Right lobe of liver (tissue), 6 donors: ENCODE results near the gene OLFML2B. TPM values are rescaled to one million over a fixed set of nuclear protein-coding genes. Genes with fewer than 3 reads are reported as not detected.
"Not testable (repeated sequence)": the region's sequence is repeated elsewhere in the genome, so short reads cannot be mapped to it uniquely, and the experiment has no call there.

Experiments
- ATAC-seq, 4 donors: fragments of 200-7000 bp; cut with Tn5 transposase; one replicate each; pipeline ENCODE4 v1.9.1; 2020; ENCODE audit warnings: mild to moderate bottlenecking in 4 of 4, moderate library complexity in 4 of 4
- DNase-seq, 3 donors: peaks; one replicate each; pipeline ENCODE4 v3.0.0-alpha.2; 2020
- H3K27ac ChIP-seq, 3 donors: fragments of 200-600 bp; one replicate each; pipeline ENCODE4 v1.8.0; 2022
- H3K27me3 ChIP-seq, 2 donors: fragments of 200-600 bp; one replicate each; pipeline ENCODE4 v1.8.0; 2022
- H3K36me3 ChIP-seq, 4 donors: fragments of 200-600 bp; sonication (generic) in 1 of 4; one replicate each; pipeline versions ENCODE4 v1.5.1 to v1.8.0; 2017 to 2022; ENCODE audit warnings: control low read depth in 1 of 4
- H3K4me1 ChIP-seq, 4 donors: fragments of 200-600 bp; sonication (generic) in 1 of 4; one replicate each; pipeline versions ENCODE4 v1.5.1 to v1.8.0; 2017 to 2022; ENCODE audit warnings: control low read depth in 1 of 4
- H3K4me3 ChIP-seq, 3 donors: fragments of 200-600 bp; one replicate each; pipeline ENCODE4 v1.8.0; 2022
- H3K9me3 ChIP-seq, 4 donors: fragments of 200-600 bp; sonication (generic) in 1 of 4; one replicate each; pipeline versions ENCODE4 v1.5.1 to v1.8.0; 2017 to 2022; ENCODE audit warnings: control low read depth in 1 of 4
- POLR2A ChIP-seq: fragments of 450-650 bp; IDR thresholded peaks from one replicate; pipeline ENCODE4 v1.6.1; 2017; ENCODE audit warnings: antibody characterized with exemption, mild to moderate bottlenecking
- WGBS: methylation state at CpG from one replicate; pipeline ENCODE4 v1.1.6; 2018; ENCODE audit warnings: low coverage, low lambda C conversion rate; ENCODE audit not compliant: insufficient coverage; ENCODE audit errors: missing lambda C conversion rate; 5-methylcytosine and 5-hydroxymethylcytosine counted together
- intact Hi-C, 2 donors: fragments of 100-400 bp; cut with DNase I; formaldehyde crosslinking; loops; one replicate each; pipeline versions ENCODE4 v1.11.2 to v1.14.1; 2022
- total RNA-seq, 6 experiments: library from RNA; depleted of rRNA in 2 of 6; stranded (reverse); fragments of >200 nt in 2 of 6; fragmentation: NEBNext Ultra II Directional in 3 of 6; extraction: Animal tissue kit (Norgen Biotek cat#: 25700) in 3 of 6; gene quantifications; one replicate each; pipeline versions ENCODE4 v1.1.0 to v1.2.4, GENCODE V29; 2016 to 2023
- TF ChIP-seq, protein P1 (sequence below), 4 donors: fragments of 200-600 bp in 3 of 4; fragments of 450-650 bp in 1 of 4; IDR thresholded peaks; one replicate each; pipeline versions ENCODE4 v1.5.1 to v1.8.0; 2016 to 2022; ENCODE audit warnings: antibody characterized with exemption in 4 of 4, mild to moderate bottlenecking in 2 of 4
- donor health status: DM: no; HTN: yes; CAD: no.
- donor health status: DM: no; HTN: no; CAD: no.
- donor health status: DM: no; HTN: no; CAD: no.
- donor health status: DM: no; HTN: yes; CAD: no.
- donor health status: DM: no; HTN: yes; CAD: no.

Gene OLFML2B
- total RNA-seq, 6 experiments from 2014 or later = 0.37 to 2.1 (median 1.3) TPM

DNA sequence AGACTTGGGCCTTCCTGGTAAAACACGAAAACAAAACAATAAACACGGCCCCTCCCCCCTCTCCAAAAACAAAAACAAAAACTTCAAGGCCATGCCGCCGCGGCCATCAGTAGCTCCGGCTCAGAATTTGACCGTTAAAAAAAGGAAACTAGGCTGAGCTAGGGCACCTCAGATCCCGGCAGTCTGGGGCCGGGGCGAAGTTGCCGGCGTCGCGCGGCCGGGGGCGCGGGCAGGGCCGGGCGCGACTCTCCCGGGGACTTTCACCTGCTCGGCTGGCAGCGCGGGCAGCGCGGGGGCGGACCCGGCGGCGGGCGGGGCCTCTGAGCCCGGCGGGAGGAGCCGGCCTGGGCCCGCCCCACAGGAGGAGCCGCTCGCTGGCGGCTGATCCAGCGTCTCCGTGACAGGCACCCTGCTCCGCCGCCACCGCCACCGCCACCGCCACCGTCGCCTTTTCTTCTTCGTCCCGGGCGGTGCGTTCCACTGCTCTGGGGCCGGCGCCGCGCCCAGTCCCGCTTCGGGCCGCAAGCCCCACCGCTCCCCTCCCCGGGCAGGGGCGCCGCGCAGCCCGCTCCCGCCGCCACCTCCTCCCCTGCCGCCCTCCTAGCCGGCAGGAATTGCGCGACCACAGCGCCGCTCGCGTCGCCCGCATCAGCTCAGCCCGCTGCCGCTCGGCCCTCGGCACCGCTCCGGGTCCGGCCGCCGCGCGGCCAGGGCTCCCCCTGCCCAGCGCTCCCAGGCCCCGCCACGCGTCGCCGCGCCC, 45.8 kb upstream of the OLFML2B start, which contains the start of gene NOS1AP:
Gene NOS1AP (plus strand): TSS at position 358 of the 760 bp plus-strand sequence. CDS start 487 bp downstream, outside the sequence.
- TF ChIP-seq POLR2A = peak; percentile 91
- TF ChIP-seq, protein P1, sequence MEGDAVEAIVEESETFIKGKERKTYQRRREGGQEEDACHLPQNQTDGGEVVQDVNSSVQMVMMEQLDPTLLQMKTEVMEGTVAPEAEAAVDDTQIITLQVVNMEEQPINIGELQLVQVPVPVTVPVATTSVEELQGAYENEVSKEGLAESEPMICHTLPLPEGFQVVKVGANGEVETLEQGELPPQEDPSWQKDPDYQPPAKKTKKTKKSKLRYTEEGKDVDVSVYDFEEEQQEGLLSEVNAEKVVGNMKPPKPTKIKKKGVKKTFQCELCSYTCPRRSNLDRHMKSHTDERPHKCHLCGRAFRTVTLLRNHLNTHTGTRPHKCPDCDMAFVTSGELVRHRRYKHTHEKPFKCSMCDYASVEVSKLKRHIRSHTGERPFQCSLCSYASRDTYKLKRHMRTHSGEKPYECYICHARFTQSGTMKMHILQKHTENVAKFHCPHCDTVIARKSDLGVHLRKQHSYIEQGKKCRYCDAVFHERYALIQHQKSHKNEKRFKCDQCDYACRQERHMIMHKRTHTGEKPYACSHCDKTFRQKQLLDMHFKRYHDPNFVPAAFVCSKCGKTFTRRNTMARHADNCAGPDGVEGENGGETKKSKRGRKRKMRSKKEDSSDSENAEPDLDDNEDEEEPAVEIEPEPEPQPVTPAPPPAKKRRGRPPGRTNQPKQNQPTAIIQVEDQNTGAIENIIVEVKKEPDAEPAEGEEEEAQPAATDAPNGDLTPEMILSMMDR (IDR thresholded peaks at IDR 0.05) = peak in 1 of 4 donors; percentile 8
- peaks cover 0 to 31% (median 0%) of the 10 kb centered on the region in 4 donors for H3K4me1 ChIP-seq
- no peaks in the 10 kb centered on the region for H3K9me3 ChIP-seq
- H3K27ac ChIP-seq = peak within 1 kb of the TSS; percentile 69 to 85 (median 81)
- DNase-seq (peak; percentile 92 to 95 (median 93)), ATAC-seq (peak; percentile 94 to 98 (median 96))
- WGBS = 0% methylated on average over 9 of the region's 95 CpGs
- no peaks in the 10 kb centered on the region for H3K36me3 ChIP-seq
- intact Hi-C loops = loop anchor here in 1 of 2 donors (10.0 kb wide), 1 partner anchor 55 kb away; no protein-coding TSS in a partner anchor
- no peaks in the 10 kb centered on the region for H3K27me3 ChIP-seq
- H3K4me3 ChIP-seq = peak within 1 kb of the TSS; percentile 73 to 83 (median 74)

DNA sequence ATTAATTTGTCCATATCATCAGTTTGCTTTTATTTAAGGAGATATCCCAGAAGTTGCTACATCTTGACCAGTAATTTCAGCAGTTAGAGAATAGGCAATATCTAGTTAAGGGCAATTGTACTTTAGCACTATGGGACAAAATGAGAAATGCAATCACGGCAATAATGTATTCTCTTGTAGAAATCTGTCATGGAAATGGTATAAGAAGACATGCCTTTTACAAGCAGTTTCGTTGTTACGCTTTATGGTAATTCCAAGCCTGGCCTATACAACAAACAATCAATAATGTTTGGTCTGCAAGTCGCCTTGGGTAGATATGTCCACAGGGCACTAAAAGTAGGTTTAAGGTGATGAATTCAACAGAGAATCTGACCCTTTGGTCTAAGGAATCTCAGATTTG, 44.6 kb upstream of the OLFML2B start:
- no peak overlapping the region for H3K4me3 ChIP-seq
- 84% methylated on average over 4 of the region's 4 CpGs for WGBS
- no peak overlapping the region for H3K27ac ChIP-seq
- DNase-seq (no peak), ATAC-seq (no peak)
- intact Hi-C loops = no loop called here
- H3K36me3 ChIP-seq = no peaks in the 10 kb centered on the region
- no peaks in the 10 kb centered on the region for H3K9me3 ChIP-seq
- no peaks in the 10 kb centered on the region for H3K27me3 ChIP-seq
- no peak for TF ChIP-seq POLR2A
- TF ChIP-seq, protein P1 (IDR thresholded peaks at IDR 0.05) = no peak
- peaks cover 0 to 28% (median 0%) of the 10 kb centered on the region in 4 donors for H3K4me1 ChIP-seq

DNA sequence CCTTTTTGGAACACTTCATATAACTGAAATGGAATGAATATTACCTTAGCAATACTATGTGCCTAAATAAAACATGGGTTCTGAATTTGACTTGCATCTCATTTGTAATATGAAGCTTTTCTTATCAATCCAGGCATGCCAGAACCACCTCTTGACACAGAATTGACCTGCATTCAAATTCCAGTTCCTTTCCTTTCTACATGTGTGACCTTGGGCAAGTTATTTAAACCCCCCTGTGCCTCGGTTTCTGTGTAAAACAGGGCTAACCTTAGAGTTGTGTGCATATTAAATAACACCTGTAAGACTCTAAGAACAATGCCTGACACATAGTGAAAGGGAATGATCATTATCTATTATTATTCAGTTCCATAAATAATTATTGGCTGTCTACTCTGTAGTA, 43.8 kb upstream of the OLFML2B start:
- DNase-seq (no peak), ATAC-seq (no peak)
- Histone ChIP-seq H3K27me3 (no peaks in the 10 kb centered on the region), H3K4me1 (peaks cover 0 to 19% (median 0%) of the 10 kb centered on the region in 4 donors), H3K4me3 (no peak overlapping the region), H3K36me3 (no peaks in the 10 kb centered on the region), H3K27ac (no peak overlapping the region), H3K9me3 (no peaks in the 10 kb centered on the region)
- TF ChIP-seq, protein P1 (IDR thresholded peaks at IDR 0.05) = no peak
- no peak for TF ChIP-seq POLR2A
- intact Hi-C loops = no loop called here
- WGBS = 33% methylated on average over 1 of the region's 1 CpG

DNA sequence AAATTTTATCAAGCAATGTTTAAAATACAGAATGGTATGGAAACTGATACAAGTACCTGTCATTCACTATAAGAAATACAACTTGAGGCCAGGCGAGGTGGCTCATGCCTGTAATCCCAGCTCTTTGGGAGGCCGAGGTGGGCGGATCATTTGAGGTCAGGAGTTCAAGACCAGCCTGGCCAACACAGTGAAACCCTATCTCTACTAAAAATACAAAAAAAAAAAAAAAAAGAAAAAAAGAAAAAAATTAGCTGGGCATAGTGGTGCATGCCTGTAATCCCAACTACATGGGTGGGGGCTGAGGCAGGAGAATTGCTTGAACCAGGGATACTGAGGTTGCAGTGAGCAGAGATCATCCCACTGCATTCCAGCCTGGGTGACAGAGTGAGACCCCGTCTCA, 43.2 kb upstream of the OLFML2B start:
- ATAC-seq, H3K9me3 ChIP-seq, H3K27me3 ChIP-seq, intact Hi-C loops, DNase-seq, H3K4me3 ChIP-seq, H3K27ac ChIP-seq, H3K36me3 ChIP-seq: not testable (repeated sequence)
- 69% methylated on average over 4 of the region's 4 CpGs for WGBS
- peaks cover 0 to 13% (median 0%) of the 10 kb centered on the region in 4 donors for H3K4me1 ChIP-seq

DNA sequence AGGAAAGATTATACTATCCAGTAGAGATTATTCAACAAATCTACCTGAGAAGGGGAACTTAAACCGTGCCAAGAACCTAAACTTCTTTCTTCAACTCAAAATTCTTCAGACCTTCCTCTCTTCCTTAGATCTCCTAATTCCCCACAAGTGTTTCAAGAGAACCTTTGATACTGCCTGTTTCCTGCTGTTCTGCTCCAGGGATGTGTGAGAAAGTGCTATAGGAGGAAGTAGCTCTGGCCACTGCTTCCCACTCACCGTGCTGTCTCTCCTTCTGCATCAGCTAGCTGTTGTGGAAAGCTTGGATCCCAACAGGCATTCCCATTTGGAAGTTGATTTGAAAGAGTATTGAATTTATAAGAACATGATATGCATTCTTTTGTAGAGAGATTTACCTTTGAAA, 41.3 kb upstream of the OLFML2B start:
- DNase-seq = no peak
- no peaks in the 10 kb centered on the region for H3K9me3 ChIP-seq
- intact Hi-C loops = no loop called here
- whole genome bisulfite sequencing = 44% methylated on average over 2 of the region's 2 CpGs
- TF ChIP-seq POLR2A = no peak
- TF ChIP-seq, protein P1 (IDR thresholded peaks at IDR 0.05) = no peak
- ATAC-seq = no peak
- H3K27me3 ChIP-seq = no peaks in the 10 kb centered on the region
- H3K36me3 ChIP-seq = no peaks in the 10 kb centered on the region
- H3K4me1 ChIP-seq = peaks cover 0 to 5% (median 0%) of the 10 kb centered on the region in 4 donors
- H3K27ac ChIP-seq = no peak overlapping the region
- H3K4me3 ChIP-seq = no peak overlapping the region
